GM23338 (cell line): Measurements from ENCODE around the gene MAT2A. TPM values are rescaled to one million over a fixed set of nuclear protein-coding genes. Genes with fewer than 3 reads are reported as not detected.

Experiments used
- ATAC-seq: fragments of 200-7000 bp; cut with Tn5 transposase; 3 replicates; pipeline ENCODE4 v1.9.1; 2020
- DNase-seq: peaks from one replicate; pipeline ENCODE4 v3.0.0-alpha.2; 2015; ENCODE audit warnings: low spot score
- H2AFZ ChIP-seq: fragments of 200-600 bp; sonication (generic); 2 replicates; pipeline ENCODE4 v1.8.0; 2016; ENCODE audit warnings: antibody characterized with exemption, mild to moderate bottlenecking, moderate library complexity
- H3F3A ChIP-seq: fragments of 200-600 bp; sonication (generic); replicated peaks from 2 replicates; pipeline ENCODE4 v1.8.0; 2017; ENCODE audit warnings: antibody characterized with exemption, mixed run types, low read depth
- H3K27ac ChIP-seq: fragments of 200-600 bp; sonication (generic); 2 replicates; pipeline ENCODE4 v1.6.1; 2016; ENCODE audit warnings: low read depth
- H3K27me3 ChIP-seq: fragments of 200-600 bp; sonication (generic); 2 replicates; pipeline ENCODE4 v1.8.0; 2016; ENCODE audit warnings: mild to moderate bottlenecking, mixed run types, moderate library complexity; ENCODE audit not compliant: insufficient read depth
- H3K36me3 ChIP-seq: fragments of 200-600 bp; sonication (generic); 2 replicates; pipeline ENCODE4 v1.8.0; 2016; ENCODE audit warnings: mild to moderate bottlenecking; ENCODE audit not compliant: insufficient read depth
- H3K4me1 ChIP-seq: fragments of 200-600 bp; sonication (generic); 2 replicates; pipeline ENCODE4 v1.8.0; 2016; ENCODE audit warnings: mild to moderate bottlenecking, moderate library complexity; ENCODE audit not compliant: insufficient read depth
- H3K4me2 ChIP-seq: fragments of 200-600 bp; sonication (generic); 2 replicates; pipeline ENCODE4 v1.7.1; 2017; ENCODE audit warnings: mixed run types
- H3K4me3 ChIP-seq: fragments of 200-600 bp; sonication (generic); 2 replicates; pipeline ENCODE4 v1.6.1; 2016; ENCODE audit warnings: mixed run types
- H3K79me2 ChIP-seq: fragments of 200-600 bp; sonication (generic); replicated peaks from 2 replicates; pipeline ENCODE4 v1.8.0; 2017; ENCODE audit warnings: mild to moderate bottlenecking; ENCODE audit not compliant: insufficient read depth
- H3K9me2 ChIP-seq: fragments of 200-600 bp; sonication (generic); 2 replicates; pipeline ENCODE4 v1.8.0; 2017; ENCODE audit not compliant: insufficient read depth
- H4K20me1 ChIP-seq: fragments of 200-600 bp; sonication (generic); replicated peaks from 2 replicates; pipeline ENCODE4 v1.8.0; 2017; ENCODE audit warnings: mild to moderate bottlenecking; ENCODE audit not compliant: insufficient read depth
- H3K27ac Mint-ChIP-seq: 2 replicates; pipeline ENCODE4 v1.8.0; 2020; ENCODE audit warnings: inconsistent platforms, mild to moderate bottlenecking, moderate library complexity, mixed read lengths
- H3K27me3 Mint-ChIP-seq: 3 replicates; pipeline ENCODE4 v1.8.0; 2022; ENCODE audit warnings: low read depth, mild to moderate bottlenecking, moderate library complexity, mixed read lengths, inconsistent platforms; ENCODE audit not compliant: insufficient read depth, poor library complexity
- H3K36me3 Mint-ChIP-seq: 3 replicates; pipeline ENCODE4 v1.8.0; 2021; ENCODE audit warnings: low read depth, mild to moderate bottlenecking, inconsistent platforms, moderate library complexity, mixed read lengths
- H3K4me1 Mint-ChIP-seq: 3 replicates; pipeline ENCODE4 v1.8.0; 2020; ENCODE audit warnings: mild to moderate bottlenecking, inconsistent platforms, mixed read lengths
- H3K4me3 Mint-ChIP-seq: 3 replicates; pipeline ENCODE4 v1.8.0; 2021; ENCODE audit warnings: moderate library complexity, mild to moderate bottlenecking, inconsistent platforms, mixed read lengths
- H3K9me3 Mint-ChIP-seq: 3 replicates; pipeline ENCODE4 v1.8.0; 2020; ENCODE audit warnings: moderate library complexity, mild to moderate bottlenecking, inconsistent platforms, mixed read lengths
- CREB1 ChIP-seq: fragments of 250-450 bp; sonication (Bioruptor Pico); IDR thresholded peaks from 2 replicates; pipeline ENCODE4 v1.5.0; 2020; ENCODE audit warnings: low read depth, mild to moderate bottlenecking, moderate library complexity
- EZH2 ChIP-seq: fragments of 200-600 bp; sonication (generic); IDR thresholded peaks from one replicate; pipeline ENCODE4 v1.8.0; 2017; ENCODE audit warnings: antibody characterized with exemption, mild to moderate bottlenecking, low read depth; ENCODE audit not compliant: unreplicated experiment
- EZH2phosphoT487 ChIP-seq: fragments of 200-600 bp; sonication (generic); IDR thresholded peaks from one replicate; pipeline ENCODE4 v1.8.1; 2018; ENCODE audit warnings: antibody characterized with exemption; ENCODE audit not compliant: unreplicated experiment
- JUNB ChIP-seq: IDR thresholded peaks from one replicate; pipeline ENCODE4 v1.6.1; 2016; ENCODE audit warnings: antibody characterized with exemption; ENCODE audit not compliant: unreplicated experiment
- NANOG ChIP-seq: IDR thresholded peaks from 2 replicates; pipeline ENCODE4 v1.6.1; 2016; ENCODE audit warnings: antibody characterized with exemption, borderline replicate concordance
- POLR2AphosphoS5 ChIP-seq: IDR thresholded peaks from 2 replicates; pipeline ENCODE4 v1.6.1; 2016; ENCODE audit warnings: antibody characterized with exemption, low read depth
- STAT1 ChIP-seq: IDR thresholded peaks from one replicate; pipeline ENCODE4 v1.6.1; 2016; ENCODE audit warnings: antibody characterized with exemption; ENCODE audit not compliant: unreplicated experiment
- ZNF114 ChIP-seq: fragments of 250-450 bp; sonication (Bioruptor Pico); IDR thresholded peaks from 2 replicates; pipeline ENCODE4 v1.5.0; 2020; ENCODE audit warnings: mild to moderate bottlenecking, moderate library complexity
- ZNF331 ChIP-seq: fragments of 250-450 bp; sonication (Bioruptor Pico); IDR thresholded peaks from 2 replicates; pipeline ENCODE4 v1.5.0; 2020; ENCODE audit warnings: low read depth, mild to moderate bottlenecking, moderate library complexity
- polyA plus RNA-seq: library from polyadenylated mRNA; unstranded; fragments of >200 nt; fragmentation: Nextera tagmentation; extraction: Ambion mirVana; gene quantifications from 2 replicates; pipeline ENCODE4 v1.2.1, GENCODE V29; 2016
- total RNA-seq: library from RNA; depleted of rRNA; stranded (reverse); fragments of >200 nt; shearing (Covaris generic); gene quantifications from 2 replicates; pipeline ENCODE4 v1.2.3, GENCODE V29; 2014
- TF ChIP-seq, protein P1 (sequence below): IDR thresholded peaks from 2 replicates; pipeline ENCODE4 v1.6.1; 2016; ENCODE audit warnings: antibody characterized with exemption
- TF ChIP-seq, protein P2 (sequence below), 2 experiments: fragments of 200-600 bp in 1 of 2; sonication (generic) in 1 of 2; conservative IDR thresholded peaks; 2 replicates each; pipeline versions ENCODE4 v1.5.1 to v1.6.1; 2016 to 2017; ENCODE audit warnings: antibody characterized with exemption in 2 of 2, low read depth in 2 of 2, mild to moderate bottlenecking in 2 of 2, moderate library complexity in 1 of 2
- TF ChIP-seq, protein P3 (sequence below): IDR thresholded peaks from one replicate; pipeline ENCODE4 v1.6.1; 2018; ENCODE audit warnings: antibody characterized with exemption; ENCODE audit not compliant: unreplicated experiment
- TF ChIP-seq, protein P4 (sequence below): fragments of 250-450 bp; sonication (Bioruptor Pico); IDR thresholded peaks from 2 replicates; pipeline ENCODE4 v1.5.0; 2020; ENCODE audit warnings: mild to moderate bottlenecking, moderate library complexity

The MAT2A gene
- total and polyA plus RNA-seq, 2 experiments from 2014 or later = 105 to 232 TPM

DNA sequence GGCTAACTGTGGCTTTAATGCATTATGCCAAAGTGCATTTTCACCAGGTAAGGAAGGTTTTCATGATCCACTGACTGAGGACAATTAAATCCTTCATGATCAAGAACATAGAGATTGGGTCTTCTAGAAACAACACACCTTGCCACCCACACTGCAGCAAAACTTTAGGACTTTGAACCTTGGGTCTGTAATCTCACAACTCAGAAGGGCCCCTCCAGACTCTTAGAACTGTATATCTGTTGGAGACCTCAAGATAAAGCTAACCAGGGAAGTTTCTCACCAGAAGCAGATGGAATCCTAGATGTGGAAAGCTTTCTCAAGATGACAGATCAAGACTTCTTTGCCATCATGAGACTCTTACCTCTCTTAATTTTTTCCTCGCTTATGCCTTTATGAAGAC lies 42.5 kb upstream of the MAT2A start:
- H2AFZ ChIP-seq = no peak overlapping the region
- TF ChIP-seq ZNF331 (CRISPR knock-in tag) = no peak
- no peak for TF ChIP-seq STAT1
- no peak for TF ChIP-seq JUNB
- no peak for TF ChIP-seq CREB1 (CRISPR knock-in tag)
- TF ChIP-seq ZNF114 = no peak
- TF ChIP-seq, protein P1, sequence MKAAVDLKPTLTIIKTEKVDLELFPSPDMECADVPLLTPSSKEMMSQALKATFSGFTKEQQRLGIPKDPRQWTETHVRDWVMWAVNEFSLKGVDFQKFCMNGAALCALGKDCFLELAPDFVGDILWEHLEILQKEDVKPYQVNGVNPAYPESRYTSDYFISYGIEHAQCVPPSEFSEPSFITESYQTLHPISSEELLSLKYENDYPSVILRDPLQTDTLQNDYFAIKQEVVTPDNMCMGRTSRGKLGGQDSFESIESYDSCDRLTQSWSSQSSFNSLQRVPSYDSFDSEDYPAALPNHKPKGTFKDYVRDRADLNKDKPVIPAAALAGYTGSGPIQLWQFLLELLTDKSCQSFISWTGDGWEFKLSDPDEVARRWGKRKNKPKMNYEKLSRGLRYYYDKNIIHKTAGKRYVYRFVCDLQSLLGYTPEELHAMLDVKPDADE = no peak
- TF ChIP-seq EZH2 = no peak
- TF ChIP-seq NANOG = no peak
- TF ChIP-seq, protein P2, sequence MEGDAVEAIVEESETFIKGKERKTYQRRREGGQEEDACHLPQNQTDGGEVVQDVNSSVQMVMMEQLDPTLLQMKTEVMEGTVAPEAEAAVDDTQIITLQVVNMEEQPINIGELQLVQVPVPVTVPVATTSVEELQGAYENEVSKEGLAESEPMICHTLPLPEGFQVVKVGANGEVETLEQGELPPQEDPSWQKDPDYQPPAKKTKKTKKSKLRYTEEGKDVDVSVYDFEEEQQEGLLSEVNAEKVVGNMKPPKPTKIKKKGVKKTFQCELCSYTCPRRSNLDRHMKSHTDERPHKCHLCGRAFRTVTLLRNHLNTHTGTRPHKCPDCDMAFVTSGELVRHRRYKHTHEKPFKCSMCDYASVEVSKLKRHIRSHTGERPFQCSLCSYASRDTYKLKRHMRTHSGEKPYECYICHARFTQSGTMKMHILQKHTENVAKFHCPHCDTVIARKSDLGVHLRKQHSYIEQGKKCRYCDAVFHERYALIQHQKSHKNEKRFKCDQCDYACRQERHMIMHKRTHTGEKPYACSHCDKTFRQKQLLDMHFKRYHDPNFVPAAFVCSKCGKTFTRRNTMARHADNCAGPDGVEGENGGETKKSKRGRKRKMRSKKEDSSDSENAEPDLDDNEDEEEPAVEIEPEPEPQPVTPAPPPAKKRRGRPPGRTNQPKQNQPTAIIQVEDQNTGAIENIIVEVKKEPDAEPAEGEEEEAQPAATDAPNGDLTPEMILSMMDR (conservative IDR thresholded peaks at IDR 0.05; ENCODE audit: low read depth in 2 of 2) = no peak
- no peak for TF ChIP-seq POLR2AphosphoS5
- TF ChIP-seq, protein P3, sequence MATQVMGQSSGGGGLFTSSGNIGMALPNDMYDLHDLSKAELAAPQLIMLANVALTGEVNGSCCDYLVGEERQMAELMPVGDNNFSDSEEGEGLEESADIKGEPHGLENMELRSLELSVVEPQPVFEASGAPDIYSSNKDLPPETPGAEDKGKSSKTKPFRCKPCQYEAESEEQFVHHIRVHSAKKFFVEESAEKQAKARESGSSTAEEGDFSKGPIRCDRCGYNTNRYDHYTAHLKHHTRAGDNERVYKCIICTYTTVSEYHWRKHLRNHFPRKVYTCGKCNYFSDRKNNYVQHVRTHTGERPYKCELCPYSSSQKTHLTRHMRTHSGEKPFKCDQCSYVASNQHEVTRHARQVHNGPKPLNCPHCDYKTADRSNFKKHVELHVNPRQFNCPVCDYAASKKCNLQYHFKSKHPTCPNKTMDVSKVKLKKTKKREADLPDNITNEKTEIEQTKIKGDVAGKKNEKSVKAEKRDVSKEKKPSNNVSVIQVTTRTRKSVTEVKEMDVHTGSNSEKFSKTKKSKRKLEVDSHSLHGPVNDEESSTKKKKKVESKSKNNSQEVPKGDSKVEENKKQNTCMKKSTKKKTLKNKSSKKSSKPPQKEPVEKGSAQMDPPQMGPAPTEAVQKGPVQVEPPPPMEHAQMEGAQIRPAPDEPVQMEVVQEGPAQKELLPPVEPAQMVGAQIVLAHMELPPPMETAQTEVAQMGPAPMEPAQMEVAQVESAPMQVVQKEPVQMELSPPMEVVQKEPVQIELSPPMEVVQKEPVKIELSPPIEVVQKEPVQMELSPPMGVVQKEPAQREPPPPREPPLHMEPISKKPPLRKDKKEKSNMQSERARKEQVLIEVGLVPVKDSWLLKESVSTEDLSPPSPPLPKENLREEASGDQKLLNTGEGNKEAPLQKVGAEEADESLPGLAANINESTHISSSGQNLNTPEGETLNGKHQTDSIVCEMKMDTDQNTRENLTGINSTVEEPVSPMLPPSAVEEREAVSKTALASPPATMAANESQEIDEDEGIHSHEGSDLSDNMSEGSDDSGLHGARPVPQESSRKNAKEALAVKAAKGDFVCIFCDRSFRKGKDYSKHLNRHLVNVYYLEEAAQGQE = no peak
- TF ChIP-seq, protein P4, sequence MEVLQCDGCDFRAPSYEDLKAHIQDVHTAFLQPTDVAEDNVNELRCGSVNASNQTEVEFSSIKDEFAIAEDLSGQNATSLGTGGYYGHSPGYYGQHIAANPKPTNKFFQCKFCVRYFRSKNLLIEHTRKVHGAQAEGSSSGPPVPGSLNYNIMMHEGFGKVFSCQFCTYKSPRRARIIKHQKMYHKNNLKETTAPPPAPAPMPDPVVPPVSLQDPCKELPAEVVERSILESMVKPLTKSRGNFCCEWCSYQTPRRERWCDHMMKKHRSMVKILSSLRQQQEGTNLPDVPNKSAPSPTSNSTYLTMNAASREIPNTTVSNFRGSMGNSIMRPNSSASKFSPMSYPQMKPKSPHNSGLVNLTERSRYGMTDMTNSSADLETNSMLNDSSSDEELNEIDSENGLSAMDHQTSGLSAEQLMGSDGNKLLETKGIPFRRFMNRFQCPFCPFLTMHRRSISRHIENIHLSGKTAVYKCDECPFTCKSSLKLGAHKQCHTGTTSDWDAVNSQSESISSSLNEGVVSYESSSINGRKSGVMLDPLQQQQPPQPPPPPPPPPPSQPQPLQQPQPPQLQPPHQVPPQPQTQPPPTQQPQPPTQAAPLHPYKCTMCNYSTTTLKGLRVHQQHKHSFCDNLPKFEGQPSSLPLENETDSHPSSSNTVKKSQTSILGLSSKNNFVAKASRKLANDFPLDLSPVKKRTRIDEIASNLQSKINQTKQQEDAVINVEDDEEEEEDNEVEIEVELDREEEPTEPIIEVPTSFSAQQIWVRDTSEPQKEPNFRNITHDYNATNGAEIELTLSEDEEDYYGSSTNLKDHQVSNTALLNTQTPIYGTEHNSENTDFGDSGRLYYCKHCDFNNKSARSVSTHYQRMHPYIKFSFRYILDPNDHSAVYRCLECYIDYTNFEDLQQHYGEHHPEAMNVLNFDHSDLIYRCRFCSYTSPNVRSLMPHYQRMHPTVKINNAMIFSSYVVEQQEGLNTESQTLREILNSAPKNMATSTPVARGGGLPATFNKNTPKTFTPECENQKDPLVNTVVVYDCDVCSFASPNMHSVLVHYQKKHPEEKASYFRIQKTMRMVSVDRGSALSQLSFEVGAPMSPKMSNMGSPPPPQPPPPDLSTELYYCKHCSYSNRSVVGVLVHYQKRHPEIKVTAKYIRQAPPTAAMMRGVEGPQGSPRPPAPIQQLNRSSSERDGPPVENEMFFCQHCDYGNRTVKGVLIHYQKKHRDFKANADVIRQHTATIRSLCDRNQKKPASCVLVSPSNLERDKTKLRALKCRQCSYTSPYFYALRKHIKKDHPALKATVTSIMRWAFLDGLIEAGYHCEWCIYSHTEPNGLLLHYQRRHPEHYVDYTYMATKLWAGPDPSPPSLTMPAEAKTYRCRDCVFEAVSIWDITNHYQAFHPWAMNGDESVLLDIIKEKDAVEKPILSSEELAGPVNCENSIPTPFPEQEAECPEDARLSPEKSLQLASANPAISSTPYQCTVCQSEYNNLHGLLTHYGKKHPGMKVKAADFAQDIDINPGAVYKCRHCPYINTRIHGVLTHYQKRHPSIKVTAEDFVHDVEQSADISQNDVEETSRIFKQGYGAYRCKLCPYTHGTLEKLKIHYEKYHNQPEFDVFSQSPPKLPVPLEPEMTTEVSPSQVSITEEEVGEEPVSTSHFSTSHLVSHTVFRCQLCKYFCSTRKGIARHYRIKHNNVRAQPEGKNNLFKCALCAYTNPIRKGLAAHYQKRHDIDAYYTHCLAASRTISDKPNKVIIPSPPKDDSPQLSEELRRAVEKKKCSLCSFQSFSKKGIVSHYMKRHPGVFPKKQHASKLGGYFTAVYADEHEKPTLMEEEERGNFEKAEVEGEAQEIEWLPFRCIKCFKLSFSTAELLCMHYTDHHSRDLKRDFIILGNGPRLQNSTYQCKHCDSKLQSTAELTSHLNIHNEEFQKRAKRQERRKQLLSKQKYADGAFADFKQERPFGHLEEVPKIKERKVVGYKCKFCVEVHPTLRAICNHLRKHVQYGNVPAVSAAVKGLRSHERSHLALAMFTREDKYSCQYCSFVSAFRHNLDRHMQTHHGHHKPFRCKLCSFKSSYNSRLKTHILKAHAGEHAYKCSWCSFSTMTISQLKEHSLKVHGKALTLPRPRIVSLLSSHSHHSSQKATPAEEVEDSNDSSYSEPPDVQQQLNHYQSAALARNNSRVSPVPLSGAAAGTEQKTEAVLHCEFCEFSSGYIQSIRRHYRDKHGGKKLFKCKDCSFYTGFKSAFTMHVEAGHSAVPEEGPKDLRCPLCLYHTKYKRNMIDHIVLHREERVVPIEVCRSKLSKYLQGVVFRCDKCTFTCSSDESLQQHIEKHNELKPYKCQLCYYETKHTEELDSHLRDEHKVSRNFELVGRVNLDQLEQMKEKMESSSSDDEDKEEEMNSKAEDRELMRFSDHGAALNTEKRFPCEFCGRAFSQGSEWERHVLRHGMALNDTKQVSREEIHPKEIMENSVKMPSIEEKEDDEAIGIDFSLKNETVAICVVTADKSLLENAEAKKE (CRISPR knock-in tag) = no peak
- TF ChIP-seq EZH2phosphoT487 = no peak

More for the DNA sequence above, 42.5 kb upstream of the MAT2A start:
- H3K4me2 ChIP-seq = no peak overlapping the region
- ATAC-seq (no peak), DNase-seq (no peak)
- no peaks in the 10 kb centered on the region for H3K36me3 ChIP-seq
- H3K4me3 Mint-ChIP-seq = no peak overlapping the region
- H3F3A ChIP-seq = no peaks in the 10 kb centered on the region
- H3K27ac Mint-ChIP-seq = no peak overlapping the region
- H3K9me2 ChIP-seq = peaks cover 3% of the 10 kb centered on the region; the same call in 1 of the 2 replicates
- peaks cover 10% of the 10 kb centered on the region for H3K4me1 ChIP-seq
- peaks cover 2% of the 10 kb centered on the region for H3K27me3 Mint-ChIP-seq
- no peak overlapping the region for H3K27ac ChIP-seq
- H3K4me1 Mint-ChIP-seq = peaks cover 12% of the 10 kb centered on the region; the same call in 2 of the 3 replicates
- no peaks in the 10 kb centered on the region for H3K79me2 ChIP-seq
- 0 out of 2 replicates have a peak, but pooled peaks cover 3% of the 10 kb centered on the region for H4K20me1 ChIP-seq
- H3K36me3 Mint-ChIP-seq = no peaks in the 10 kb centered on the region
- no peaks in the 10 kb centered on the region for H3K27me3 ChIP-seq
- H3K9me3 Mint-ChIP-seq = no peaks in the 10 kb centered on the region; the same call in 2 of the 3 replicates
- no peak overlapping the region for H3K4me3 ChIP-seq
